Sigmoid colon (tissue), 7 donors: ENCODE data around the gene TMEM164. TPM values are rescaled to one million over a fixed set of nuclear protein-coding genes. Genes with fewer than 3 reads are reported as not detected.

Experiments
- DNase-seq: peaks from one replicate; pipeline ENCODE4 v3.0.0-alpha.2; 2019
- H3K27ac ChIP-seq, 4 donors: fragments of 200-600 bp; sonication (generic); one replicate each; pipeline ENCODE4 v1.5.1; 2016 to 2019; ENCODE audit warnings: mild to moderate bottlenecking in 1 of 4
- H3K27me3 ChIP-seq, 3 donors: fragments of 200-600 bp; sonication (generic); one replicate each; pipeline ENCODE4 v1.5.1; 2019; ENCODE audit warnings: mild to moderate bottlenecking in 1 of 3
- H3K36me3 ChIP-seq, 4 donors: fragments of 200-600 bp; sonication (generic); one replicate each; pipeline ENCODE4 v1.5.1; 2016 to 2019
- H3K4me1 ChIP-seq, 4 donors: fragments of 200-600 bp; sonication (generic); one replicate each; pipeline ENCODE4 v1.5.1; 2017 to 2019
- H3K4me3 ChIP-seq, 4 donors: fragments of 200-600 bp; sonication (generic); one replicate each; pipeline ENCODE4 v1.5.1; 2017 to 2019; ENCODE audit warnings: mild to moderate bottlenecking in 2 of 4, moderate library complexity in 1 of 4
- H3K9me3 ChIP-seq, 4 donors: fragments of 200-600 bp in 3 of 4; sonication (generic) in 3 of 4; one replicate each; pipeline versions ENCODE4 v1.5.1 to v1.6.1; 2013 to 2019
- CTCF ChIP-seq, 4 experiments: fragments of 450-650 bp in 3 of 4; fragments of 200-600 bp in 1 of 4; IDR thresholded peaks; one replicate each; pipeline ENCODE4 v1.5.1; 2016 to 2019; ENCODE audit warnings: antibody characterized with exemption in 4 of 4, mild to moderate bottlenecking in 3 of 4, moderate library complexity in 2 of 4
- EP300 ChIP-seq, 4 donors: sonication (generic); formaldehyde crosslinking; IDR thresholded peaks; one replicate each; pipeline ENCODE4 v1.6.1; 2017; ENCODE audit warnings: antibody characterized with exemption in 4 of 4
- POLR2A ChIP-seq, 2 donors: fragments of 450-650 bp; IDR thresholded peaks; one replicate each; pipeline ENCODE4 v1.6.1; 2016; ENCODE audit warnings: antibody characterized with exemption in 2 of 2, mild to moderate bottlenecking in 2 of 2, moderate library complexity in 2 of 2
- POLR2AphosphoS5 ChIP-seq, 4 donors: sonication (generic); formaldehyde crosslinking; IDR thresholded peaks; one replicate each; pipeline ENCODE4 v1.6.1; 2017; ENCODE audit warnings: antibody characterized with exemption in 4 of 4
- WGBS, 2 donors: extraction: QIAGEN DNeasy Blood & Tissue Kit; methylation state at CpG; one replicate each; pipeline ENCODE4 v1.1.7; 2013; 5-methylcytosine and 5-hydroxymethylcytosine counted together
- intact Hi-C: fragments of 100-400 bp; cut with DNase I; formaldehyde crosslinking; loops from one replicate; pipeline ENCODE4 v1.15.1; 2023
- polyA plus RNA-seq, 3 donors: library from polyadenylated mRNA; stranded (reverse); fragments of 200-250 nt; gene quantifications; one replicate each; pipeline ENCODE4 v1.2.3, GENCODE V29; 2013
- total RNA-seq, 4 donors: library from RNA; depleted of rRNA; stranded (reverse); fragments of >200 nt; gene quantifications; one replicate each; pipeline ENCODE4 v1.1.0, GENCODE V29; 2016
- donor health status: healthy with polysubstance abuse.
- donor health status: Bipolar disorder and iron deficiency.
- donor health status: healthy.

The TMEM164 gene
- total and polyA plus RNA-seq, 7 donors, result 6.4 to 43.2 (median 12.7) TPM

- intact Hi-C loops, result no loop called here
- Histone ChIP-seq H3K27ac (no peak overlapping the region), H3K36me3 (no peaks in the 10 kb centered on the region), H3K4me1 (no peaks in the 10 kb centered on the region), H3K27me3 (no peaks in the 10 kb centered on the region), H3K9me3 (no peaks in the 10 kb centered on the region), H3K4me3 (no peak overlapping the region)
- TF ChIP-seq EP300 (IDR thresholded peaks at IDR 0.05) (no peak), POLR2A (IDR thresholded peaks at IDR 0.05) (no peak), POLR2AphosphoS5 (IDR thresholded peaks at IDR 0.05) (no peak), CTCF (IDR thresholded peaks at IDR 0.05) (no peak)
- WGBS, 2 donors, result 92 to 97% methylated on average over 4 of the region's 4 CpGs
- DNase-seq, result no peak
Measured at GRCh38 chrX:110136136-110136535, 133.2 kb downstream of the TMEM164 start.

- intact Hi-C loops, result no loop called here
- no peaks in the 10 kb centered on the region for H3K36me3 ChIP-seq
Measured at GRCh38 chrX:110138557-110138956, 135.6 kb downstream of the TMEM164 start.

GRCh38 chrX:110139172-110139571 lies 136.3 kb downstream of the TMEM164 start:
- Histone ChIP-seq H3K27ac (no peak overlapping the region), H3K4me3 (no peak overlapping the region), H3K27me3 (no peaks in the 10 kb centered on the region), H3K36me3 (no peaks in the 10 kb centered on the region), H3K4me1 (peaks cover 0 to 6% (median 0%) of the 10 kb centered on the region in 4 donors), H3K9me3 (no peaks in the 10 kb centered on the region)
- intact Hi-C loops, result no loop called here
- DNase-seq, result no peak
- 70 to 97% methylated on average over 1 of the region's 1 CpG for WGBS, 2 donors
- no peak for TF ChIP-seq POLR2AphosphoS5 (IDR thresholded peaks at IDR 0.05)
- no peak for TF ChIP-seq POLR2A (IDR thresholded peaks at IDR 0.05)
- TF ChIP-seq CTCF (IDR thresholded peaks at IDR 0.05), result no peak
- TF ChIP-seq EP300 (IDR thresholded peaks at IDR 0.05), result no peak

More at GRCh38 chrX:110138557-110138956, 135.6 kb downstream of the TMEM164 start:
- H3K9me3 ChIP-seq, result no peaks in the 10 kb centered on the region
- no peak for DNase-seq
- H3K27me3 ChIP-seq, result no peaks in the 10 kb centered on the region
- 97 to 98% methylated on average over 3 of the region's 3 CpGs for WGBS, 2 donors
- no peak overlapping the region for H3K4me3 ChIP-seq
- no peak overlapping the region for H3K27ac ChIP-seq
- TF ChIP-seq POLR2AphosphoS5 (IDR thresholded peaks at IDR 0.05) (no peak), POLR2A (IDR thresholded peaks at IDR 0.05) (no peak), EP300 (IDR thresholded peaks at IDR 0.05) (no peak), CTCF (IDR thresholded peaks at IDR 0.05) (no peak)
- H3K4me1 ChIP-seq, result peaks cover 0 to 2% (median 0%) of the 10 kb centered on the region in 4 donors

GRCh38 chrX:110142096-110142495 lies 139.2 kb downstream of the TMEM164 start:
- intact Hi-C loops, result no loop called here
- 87% methylated on average over 5 of the region's 5 CpGs for WGBS, 2 donors
- no peak overlapping the region for H3K27ac ChIP-seq
- H3K36me3 ChIP-seq, result no peaks in the 10 kb centered on the region
- TF ChIP-seq POLR2A (IDR thresholded peaks at IDR 0.05), result no peak
- TF ChIP-seq POLR2AphosphoS5 (IDR thresholded peaks at IDR 0.05), result no peak
- H3K4me1 ChIP-seq, result peaks cover 0 to 16% (median 0%) of the 10 kb centered on the region in 4 donors
- no peak for DNase-seq
- H3K9me3 ChIP-seq, result no peaks in the 10 kb centered on the region
- H3K27me3 ChIP-seq, result no peaks in the 10 kb centered on the region
- no peak overlapping the region for H3K4me3 ChIP-seq

GRCh38 chrX:110143454-110144210 lies 140.7 kb downstream of the TMEM164 start:
- Histone ChIP-seq H3K36me3 (no peaks in the 10 kb centered on the region), H3K4me1 (peaks cover 0 to 16% (median 0%) of the 10 kb centered on the region in 4 donors), H3K9me3 (no peaks in the 10 kb centered on the region), H3K27ac (peak overlapping the region in 2 of 4 donors; percentile 10 to 20), H3K4me3 (no peak overlapping the region), H3K27me3 (no peaks in the 10 kb centered on the region)
- no peak for DNase-seq
- intact Hi-C loops, result no loop called here
- TF ChIP-seq POLR2A (IDR thresholded peaks at IDR 0.05), result no peak
- TF ChIP-seq EP300 (IDR thresholded peaks at IDR 0.05), result no peak
- TF ChIP-seq CTCF (IDR thresholded peaks at IDR 0.05), result no peak
- TF ChIP-seq POLR2AphosphoS5 (IDR thresholded peaks at IDR 0.05), result no peak
- WGBS, 2 donors, result 79 to 90% methylated on average over 6 of the region's 6 CpGs
